Measurements from ENCODE around the gene USP10.

Gene USP10

DNA sequence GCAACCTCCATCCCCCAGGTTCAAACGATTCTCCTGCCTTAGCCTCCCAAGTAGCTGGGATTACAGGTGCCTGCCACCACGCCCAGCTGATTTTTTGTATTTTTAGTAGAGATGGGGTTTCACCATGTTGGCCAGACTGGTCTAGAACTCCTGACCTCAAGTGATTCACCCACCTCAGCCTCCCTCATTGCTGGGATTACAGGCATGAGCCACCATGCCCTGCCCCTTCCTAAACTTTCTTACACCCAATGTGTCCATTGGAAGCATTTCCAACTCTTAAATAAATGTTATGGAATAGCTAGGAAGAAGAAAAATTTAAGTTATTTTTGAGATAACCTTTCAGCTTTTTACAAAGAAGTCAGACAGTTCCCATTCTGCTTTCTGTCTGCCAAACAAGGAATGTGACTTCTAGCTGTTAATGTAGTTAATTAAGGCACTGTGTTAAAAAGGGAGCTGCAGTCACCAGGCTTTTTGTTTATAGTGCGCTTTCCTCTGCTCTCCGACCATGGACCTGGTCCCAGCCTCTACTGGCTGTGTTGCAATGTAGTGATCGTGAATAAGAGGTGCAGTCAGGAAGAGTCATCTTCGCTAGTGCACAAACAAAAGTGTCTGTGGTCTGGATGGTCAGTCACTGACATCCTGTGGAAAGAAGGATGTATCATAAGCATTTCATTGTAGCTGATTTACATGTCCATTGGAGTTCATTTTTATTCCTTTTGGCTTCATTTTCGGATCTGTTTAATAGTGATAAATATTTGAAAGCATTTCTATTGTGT is 39.7 kb downstream of the USP10 start:
- TF ChIP-seq BACH2 (CRISPR knock-in tag; IDR thresholded peaks at IDR 0.05; ENCODE audit: borderline replicate concordance) (no peak), TSHZ2 (CRISPR knock-in tag; IDR thresholded peaks at IDR 0.05) (no peak), ZNF565 (CRISPR knock-in tag; conservative IDR thresholded peaks at IDR 0.05; ENCODE audit: low read depth) (no peak), OSR1 (CRISPR knock-in tag; IDR thresholded peaks at IDR 0.05) (no peak), CSDC2 (CRISPR knock-in tag; IDR thresholded peaks at IDR 0.05) (no peak), ZNF70 (CRISPR knock-in tag; IDR thresholded peaks at IDR 0.05) (no peak), TOX (CRISPR knock-in tag; IDR thresholded peaks at IDR 0.05; ENCODE audit: borderline replicate concordance) (no peak), ZC3H10 (CRISPR knock-in tag; IDR thresholded peaks at IDR 0.05) (no peak), GLIS3 (CRISPR knock-in tag; IDR thresholded peaks at IDR 0.05) (no peak), ARNTL (CRISPR knock-in tag; IDR thresholded peaks at IDR 0.05; ENCODE audit: borderline replicate concordance, low read depth) (no peak), ZFP30 (CRISPR knock-in tag; IDR thresholded peaks at IDR 0.05) (no peak), ESRRG (CRISPR knock-in tag; IDR thresholded peaks at IDR 0.05) (no peak), CREB5 (CRISPR knock-in tag; IDR thresholded peaks at IDR 0.05; ENCODE audit: low read depth) (no peak), ZNF8 (CRISPR knock-in tag; IDR thresholded peaks at IDR 0.05) (no peak)
- TF ChIP-seq, protein P1, sequence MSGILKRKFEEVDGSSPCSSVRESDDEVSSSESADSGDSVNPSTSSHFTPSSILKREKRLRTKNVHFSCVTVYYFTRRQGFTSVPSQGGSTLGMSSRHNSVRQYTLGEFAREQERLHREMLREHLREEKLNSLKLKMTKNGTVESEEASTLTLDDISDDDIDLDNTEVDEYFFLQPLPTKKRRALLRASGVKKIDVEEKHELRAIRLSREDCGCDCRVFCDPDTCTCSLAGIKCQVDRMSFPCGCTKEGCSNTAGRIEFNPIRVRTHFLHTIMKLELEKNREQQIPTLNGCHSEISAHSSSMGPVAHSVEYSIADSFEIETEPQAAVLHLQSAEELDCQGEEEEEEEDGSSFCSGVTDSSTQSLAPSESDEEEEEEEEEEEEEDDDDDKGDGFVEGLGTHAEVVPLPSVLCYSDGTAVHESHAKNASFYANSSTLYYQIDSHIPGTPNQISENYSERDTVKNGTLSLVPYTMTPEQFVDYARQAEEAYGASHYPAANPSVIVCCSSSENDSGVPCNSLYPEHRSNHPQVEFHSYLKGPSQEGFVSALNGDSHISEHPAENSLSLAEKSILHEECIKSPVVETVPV (CRISPR knock-in tag; IDR thresholded peaks at IDR 0.05) = no peak
- no peak for ATAC-seq

DNA sequence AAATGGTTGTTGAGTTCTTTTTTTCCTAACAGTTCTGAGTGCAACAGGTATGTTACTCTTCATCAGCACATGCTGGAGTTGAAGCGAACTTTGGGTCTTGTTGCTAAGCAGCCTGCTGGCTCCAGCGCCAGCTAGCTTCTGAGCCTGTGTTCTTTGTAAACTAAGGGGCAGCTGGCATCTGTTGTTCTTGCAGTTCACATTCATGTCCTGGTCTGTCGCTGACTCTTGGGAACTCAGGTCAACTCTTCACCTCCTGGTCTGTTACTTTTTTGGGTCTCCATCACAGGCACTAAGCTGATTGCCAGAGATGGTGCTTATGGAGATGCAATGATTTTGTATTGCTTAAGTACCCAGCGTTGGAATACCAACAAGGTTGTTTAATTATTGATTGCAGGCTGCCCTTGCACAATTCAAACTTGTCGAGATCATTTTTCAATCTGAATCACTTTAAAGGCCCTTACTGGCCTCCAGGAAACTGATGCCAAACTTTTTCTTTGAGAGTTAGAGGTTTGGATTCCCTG is 40.9 kb downstream of the USP10 start:
- no peak for ATAC-seq
- TF ChIP-seq, protein P2, sequence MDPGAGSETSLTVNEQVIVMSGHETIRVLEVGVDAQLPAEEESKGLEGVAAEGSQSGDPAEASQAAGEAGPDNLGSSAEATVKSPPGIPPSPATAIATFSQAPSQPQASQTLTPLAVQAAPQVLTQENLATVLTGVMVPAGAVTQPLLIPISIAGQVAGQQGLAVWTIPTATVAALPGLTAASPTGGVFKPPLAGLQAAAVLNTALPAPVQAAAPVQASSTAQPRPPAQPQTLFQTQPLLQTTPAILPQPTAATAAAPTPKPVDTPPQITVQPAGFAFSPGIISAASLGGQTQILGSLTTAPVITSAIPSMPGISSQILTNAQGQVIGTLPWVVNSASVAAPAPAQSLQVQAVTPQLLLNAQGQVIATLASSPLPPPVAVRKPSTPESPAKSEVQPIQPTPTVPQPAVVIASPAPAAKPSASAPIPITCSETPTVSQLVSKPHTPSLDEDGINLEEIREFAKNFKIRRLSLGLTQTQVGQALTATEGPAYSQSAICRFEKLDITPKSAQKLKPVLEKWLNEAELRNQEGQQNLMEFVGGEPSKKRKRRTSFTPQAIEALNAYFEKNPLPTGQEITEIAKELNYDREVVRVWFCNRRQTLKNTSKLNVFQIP (CRISPR knock-in tag; IDR thresholded peaks at IDR 0.05; ENCODE audit: borderline replicate concordance, low read depth) = no peak
- TF ChIP-seq CSDC2 (CRISPR knock-in tag; IDR thresholded peaks at IDR 0.05) (no peak), ZNF70 (CRISPR knock-in tag; IDR thresholded peaks at IDR 0.05) (no peak), ZFP3 (CRISPR knock-in tag; IDR thresholded peaks at IDR 0.05) (no peak), ZNF565 (CRISPR knock-in tag; conservative IDR thresholded peaks at IDR 0.05; ENCODE audit: low read depth) (no peak), SNAI2 (CRISPR knock-in tag; IDR thresholded peaks at IDR 0.05) (no peak), BACH2 (CRISPR knock-in tag; IDR thresholded peaks at IDR 0.05; ENCODE audit: borderline replicate concordance) (no peak), GLIS3 (CRISPR knock-in tag; IDR thresholded peaks at IDR 0.05) (no peak), TOX (CRISPR knock-in tag; IDR thresholded peaks at IDR 0.05; ENCODE audit: borderline replicate concordance) (no peak), PATZ1 (CRISPR knock-in tag; IDR thresholded peaks at IDR 0.05; ENCODE audit: borderline replicate concordance) (no peak), RARB (CRISPR knock-in tag; IDR thresholded peaks at IDR 0.05) (no peak), ZC3H10 (CRISPR knock-in tag; IDR thresholded peaks at IDR 0.05) (no peak), CREB5 (CRISPR knock-in tag; IDR thresholded peaks at IDR 0.05; ENCODE audit: low read depth) (no peak), ESRRG (CRISPR knock-in tag; IDR thresholded peaks at IDR 0.05) (no peak), ZFP30 (CRISPR knock-in tag; IDR thresholded peaks at IDR 0.05) (no peak), TCF4 (CRISPR knock-in tag; IDR thresholded peaks at IDR 0.05; ENCODE audit: borderline replicate concordance) (no peak)

Measured in SK-N-SH treated with all-trans-retinoic acid at 6 μM for 48 hours (cell line).